ENCODE measurements around the gene CDCA7. TPM values are rescaled to one million over a fixed set of nuclear protein-coding genes. Genes with fewer than 3 reads are reported as not detected.
"Not testable (repeated sequence)": the region's sequence is repeated elsewhere in the genome, so short reads cannot be mapped to it uniquely, and the experiment has no call there.

The CDCA7 gene
- total RNA-seq, 4 donors from 2014 or later: 1.1 to 3.3 (median 1.4) TPM; not detected in 1

GRCh38 chr2:173414823-173415322, 60.2 kb downstream of the CDCA7 start:
- Histone ChIP-seq H3K27ac (no peak overlapping the region), H3K27me3 (no peaks in the 10 kb centered on the region), H3K9me3 (no peaks in the 10 kb centered on the region), H3K36me3 (no peaks in the 10 kb centered on the region), H3K4me1 (peaks cover 19 to 23% of the 10 kb centered on the region in 2 donors), H3K4me3 (no peak overlapping the region)
- TF ChIP-seq POLR2A (IDR thresholded peaks at IDR 0.05) (no peak), CTCF (IDR thresholded peaks at IDR 0.05 in 4 of 5, conservative IDR thresholded peaks at IDR 0.05 in 1 of 5) (no peak)
- in situ Hi-C loops (cut with MboI; ENCODE audit: low sequenced_read_pairs in 4 of 4): loop anchor here (25.0 kb wide), 3 partner anchors 447 to 922 kb away; partner anchors contain the start of gene SP9 (in 1 of the 4)
- intact Hi-C loops (cut with DNase I; ENCODE audit: low total_unique reads): loop anchor here (5.0 kb wide), 1 partner anchor 193 kb away; no protein-coding TSS in a partner anchor
- no peak for DNase-seq
- ATAC-seq: no peak

- H3K36me3 ChIP-seq: no peaks in the 10 kb centered on the region
- ATAC-seq: no peak
- no peaks in the 10 kb centered on the region for H3K9me3 ChIP-seq
- TF ChIP-seq CTCF (IDR thresholded peaks at IDR 0.05 in 4 of 5, conservative IDR thresholded peaks at IDR 0.05 in 1 of 5) (no peak), POLR2A (IDR thresholded peaks at IDR 0.05) (no peak)
- H3K27ac ChIP-seq: no peak overlapping the region
- in situ Hi-C loops (cut with MboI; ENCODE audit: low sequenced_read_pairs in 4 of 4) (loop anchor here (25.0 kb wide), 3 partner anchors 447 to 922 kb away; partner anchors contain the start of gene SP9 (in 1 of the 4)), intact Hi-C loops (cut with DNase I; ENCODE audit: low total_unique reads) (no loop called here)
- no peaks in the 10 kb centered on the region for H3K27me3 ChIP-seq
- no peak for DNase-seq
- H3K4me1 ChIP-seq: peaks cover 13 to 16% of the 10 kb centered on the region in 2 donors
- H3K4me3 ChIP-seq: no peak overlapping the region
These were observed 61.0 kb downstream of the CDCA7 start for GRCh38 chr2:173415431-173416381.

DNA sequence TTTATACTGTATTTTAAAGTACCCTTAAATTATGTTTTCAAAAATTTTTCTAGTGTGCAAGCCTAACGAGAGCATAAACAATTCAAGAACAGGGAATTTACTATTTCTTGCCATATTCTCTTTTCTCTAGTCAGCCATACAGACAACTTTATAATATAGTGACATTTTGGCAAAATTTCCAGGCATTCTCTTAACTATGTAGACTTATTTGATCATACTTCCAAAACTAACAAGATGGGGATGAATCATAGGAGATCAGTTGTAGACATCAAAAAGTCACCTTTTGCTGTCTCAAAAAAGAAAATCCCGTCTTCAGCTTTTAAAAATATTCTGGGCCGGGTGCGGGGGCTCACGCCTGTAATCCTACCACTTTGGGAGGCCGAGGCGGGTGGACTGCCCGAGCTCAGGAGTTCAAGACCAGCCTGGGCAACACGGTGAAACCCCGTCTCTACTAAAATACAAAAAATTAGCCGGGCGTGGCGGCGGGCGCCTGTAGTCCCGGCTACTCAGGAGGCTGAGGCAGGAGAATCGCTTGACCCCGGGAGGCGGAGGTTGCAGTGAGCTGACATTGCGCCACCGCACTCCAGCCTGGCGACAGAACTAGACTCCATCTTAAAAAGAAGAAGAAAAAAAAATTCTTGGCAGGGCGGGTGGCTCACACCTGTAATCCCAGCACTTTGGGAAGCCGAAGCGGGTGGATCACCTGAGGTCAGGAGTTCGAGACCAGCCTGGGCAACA, 61.9 kb downstream of the CDCA7 start:
- H3K27ac ChIP-seq; H3K4me3 ChIP-seq; ATAC-seq; H3K9me3 ChIP-seq; intact Hi-C loops (cut with DNase I; ENCODE audit: low total_unique reads); DNase-seq; H3K36me3 ChIP-seq; H3K27me3 ChIP-seq: not testable (repeated sequence)
- in situ Hi-C loops (cut with MboI; ENCODE audit: low sequenced_read_pairs in 4 of 4): loop anchor here (25.0 kb wide), 3 partner anchors 446 to 921 kb away; partner anchors contain the start of gene SP9 (in 1 of the 4)
- H3K4me1 ChIP-seq: peaks cover 7 to 11% of the 10 kb centered on the region in 2 donors

DNA sequence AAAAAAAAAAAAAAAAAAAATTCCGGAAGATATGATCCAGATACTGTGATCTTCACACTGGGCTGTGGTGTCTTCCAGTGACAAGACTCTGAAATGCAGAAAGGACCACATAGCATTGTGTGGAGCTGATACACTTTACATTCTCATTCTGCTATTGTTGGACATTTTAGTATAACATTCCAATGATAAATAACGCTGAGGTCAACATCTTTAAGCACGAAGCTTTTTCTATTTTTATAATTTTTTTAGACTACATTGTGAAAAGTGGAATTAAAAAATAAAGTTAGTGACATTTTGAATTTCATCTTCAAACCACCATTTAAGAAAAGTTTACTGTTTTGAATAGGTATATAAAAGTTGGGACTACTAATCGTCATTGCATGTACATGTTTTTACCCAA, 62.7 kb downstream of the CDCA7 start:
- no peak overlapping the region for H3K4me3 ChIP-seq
- no peaks in the 10 kb centered on the region for H3K9me3 ChIP-seq
- in situ Hi-C loops (cut with MboI; ENCODE audit: low sequenced_read_pairs in 4 of 4): loop anchor here (25.0 kb wide), 3 partner anchors 445 to 920 kb away; partner anchors contain the start of gene SP9 (in 1 of the 4)
- no peak overlapping the region for H3K27ac ChIP-seq
- H3K27me3 ChIP-seq: no peaks in the 10 kb centered on the region
- TF ChIP-seq CTCF (IDR thresholded peaks at IDR 0.05 in 4 of 5, conservative IDR thresholded peaks at IDR 0.05 in 1 of 5) (no peak), POLR2A (IDR thresholded peaks at IDR 0.05) (no peak)
- DNase-seq (no peak), ATAC-seq (no peak)
- H3K4me1 ChIP-seq: peaks cover 7 to 8% of the 10 kb centered on the region in 2 donors
- H3K36me3 ChIP-seq: no peaks in the 10 kb centered on the region
- intact Hi-C loops (cut with DNase I; ENCODE audit: low total_unique reads): no loop called here
